A549 treated with AZD2906 at 1 μM for 4 hours (cell line): ENCODE measurements around the gene ASPHD2. TPM values are rescaled to one million over a fixed set of nuclear protein-coding genes. Genes with fewer than 3 reads are reported as not detected.

Experiments
- total RNA-seq: library from RNA; stranded (reverse); fragments of 200-300 nt; extraction: Qiagen RNA extraction; gene quantifications from 5 replicates; pipeline ENCODE4 v1.2.3, GENCODE V29; 2022

ASPHD2 gene
- 1.2 to 1.6 TPM (median 1.4 TPM) in 5 replicates for total RNA-seq

GRCh38 chr22:26428515-26429457, at the start of gene ASPHD2:
Gene ASPHD2, plus strand, starts transcription at chr22:26429260. Its CDS starts 4,356 bp downstream, at chr22:26433616.

GRCh38 chr22:26483439-26484359, 54.6 kb downstream of the ASPHD2 start, which contains the start of the genes HPS4 and SRRD:
Gene HPS4, minus strand, starts transcription at chr22:26483783. Its CDS starts 2,021 bp downstream, at chr22:26481762.
Gene SRRD, plus strand, starts transcription at chr22:26483877. Its CDS starts 14 bp downstream, at chr22:26483891.

Other genes starting within 250 kb of the ASPHD2 start
- 14.3 to 17.0 TPM (median 14.4 TPM) in 5 replicates for gene HPS4, start 54.5 kb downstream of the ASPHD2 start, total RNA-seq
- gene SRRD, start 54.6 kb downstream of the ASPHD2 start, total RNA-seq, result 18.2 to 21.5 TPM (median 18.8 TPM) in 5 replicates
- 20.0 to 23.8 TPM (median 22.1 TPM) in 5 replicates for gene TFIP11, start 83.2 kb downstream of the ASPHD2 start, total RNA-seq
- gene TPST2, start 160.9 kb downstream of the ASPHD2 start, total RNA-seq, result 8.0 to 9.0 TPM (median 8.8 TPM) in 5 replicates
- gene CRYBB1, start 188.8 kb downstream of the ASPHD2 start, total RNA-seq, result not detected in 5 replicates
- not detected in 5 replicates for gene CRYBA4, start 192.7 kb downstream of the ASPHD2 start, total RNA-seq
- gene MIAT, start 228.3 kb downstream of the ASPHD2 start, total RNA-seq, result 0.14 to 0.30 TPM (median 0.23 TPM) in 5 replicates